ENCODE results near the gene BNIP3. TPM values are rescaled to one million over a fixed set of nuclear protein-coding genes. Genes with fewer than 3 reads are reported as not detected.
"Not testable (repeated sequence)": the region's sequence is repeated elsewhere in the genome, so short reads cannot be mapped to it uniquely, and the experiment has no call there.

Gene BNIP3
- total RNA-seq, 2 experiments from 2014 or later = 200 to 256 TPM

DNA sequence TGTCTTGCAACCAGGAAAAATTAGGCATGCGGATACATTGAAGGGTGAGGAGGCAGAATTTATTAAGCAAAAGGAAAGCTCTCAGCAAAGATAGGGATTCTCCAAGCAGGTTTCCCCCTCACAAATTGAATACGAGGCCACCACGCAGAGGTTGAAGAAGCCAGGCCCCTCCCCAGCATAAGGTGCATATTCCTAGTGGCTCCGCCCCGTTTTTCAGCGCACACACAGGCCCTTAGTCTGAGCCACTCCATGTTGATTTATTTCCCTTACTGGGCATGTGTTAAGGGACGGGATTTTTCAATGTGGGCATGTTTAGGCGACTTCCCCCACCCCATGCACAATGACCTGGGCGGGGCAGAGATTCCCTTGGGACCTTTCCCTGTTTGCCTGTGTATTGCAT, 56.0 kb downstream of the BNIP3 start:
- CTCF ChIA-PET = interaction anchor here (0.8 to 1.7 kb wide), 2 partner anchors 18 to 26 kb away, joined by 3 to 5 read pairs; no protein-coding TSS in a partner anchor
- Mint-ChIP-seq H3K36me3 (ENCODE audit: low read depth) (peaks cover 45% of the 10 kb centered on the region), H3K4me1 (peaks cover 82% of the 10 kb centered on the region), H3K9me3 (ENCODE audit: low read depth) (peaks cover 14% of the 10 kb centered on the region), H3K27me3 (no peaks in the 10 kb centered on the region), H3K27ac (no peak overlapping the region), H3K4me3 (no peak overlapping the region)
- DNase-seq = no peak
- POLR2A ChIA-PET = no interaction called here
- no peak for ATAC-seq
- intact Hi-C loops (cut with DNase I, micrococcal nuclease) = loop anchor here in 1 of 2 experiments (5.0 kb wide), 2 partner anchors 38 to 57 kb away; partner anchors contain the start of gene BNIP3

DNA sequence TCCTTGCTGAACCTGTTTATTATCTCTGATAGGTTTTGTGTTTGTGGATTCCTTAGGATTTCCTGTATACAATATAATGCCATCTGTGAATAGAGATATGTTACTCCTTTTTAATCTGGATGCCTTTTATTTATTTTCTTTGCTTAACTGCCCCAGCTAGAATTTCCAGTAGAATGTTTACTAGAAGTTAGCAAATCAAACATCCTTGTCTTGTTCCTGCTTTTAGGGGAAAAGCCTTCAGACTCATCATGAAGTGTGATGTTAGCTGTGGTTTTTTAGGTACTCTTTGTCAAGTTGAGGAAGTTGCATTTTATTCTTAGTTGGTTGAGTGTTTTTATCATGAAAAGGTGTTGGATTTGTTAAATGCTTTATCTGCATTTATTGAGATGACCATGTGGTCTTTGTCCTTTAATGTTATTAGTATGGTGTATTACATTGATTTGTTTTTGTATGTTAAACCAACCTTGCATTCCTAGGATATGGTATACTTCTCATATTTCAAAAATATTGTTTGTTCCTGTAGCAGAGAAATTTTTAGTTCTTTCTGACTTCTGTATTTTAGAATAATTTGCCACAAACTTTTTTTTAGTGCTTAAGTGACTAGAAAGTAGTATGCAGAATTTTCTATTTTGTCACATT, 56.6 kb downstream of the BNIP3 start:
- intact Hi-C loops (cut with DNase I, micrococcal nuclease) = loop anchor here in 1 of 2 experiments (5.0 kb wide), 2 partner anchors 38 to 57 kb away; partner anchors contain the start of gene BNIP3
- Mint-ChIP-seq H3K36me3 (ENCODE audit: low read depth) (peaks cover 48% of the 10 kb centered on the region), H3K27me3 (no peaks in the 10 kb centered on the region), H3K4me1 (peaks cover 80% of the 10 kb centered on the region), H3K27ac (no peak overlapping the region), H3K9me3 (ENCODE audit: low read depth) (peaks cover 17% of the 10 kb centered on the region), H3K4me3 (no peak overlapping the region)
- no peak for ATAC-seq
- ChIA-PET CTCF (interaction anchor here (0.8 to 1.0 kb wide), 2 partner anchors 19 to 25 kb away, joined by 3 read pairs; no protein-coding TSS in a partner anchor), POLR2A (no interaction called here)
- DNase-seq = no peak

DNA sequence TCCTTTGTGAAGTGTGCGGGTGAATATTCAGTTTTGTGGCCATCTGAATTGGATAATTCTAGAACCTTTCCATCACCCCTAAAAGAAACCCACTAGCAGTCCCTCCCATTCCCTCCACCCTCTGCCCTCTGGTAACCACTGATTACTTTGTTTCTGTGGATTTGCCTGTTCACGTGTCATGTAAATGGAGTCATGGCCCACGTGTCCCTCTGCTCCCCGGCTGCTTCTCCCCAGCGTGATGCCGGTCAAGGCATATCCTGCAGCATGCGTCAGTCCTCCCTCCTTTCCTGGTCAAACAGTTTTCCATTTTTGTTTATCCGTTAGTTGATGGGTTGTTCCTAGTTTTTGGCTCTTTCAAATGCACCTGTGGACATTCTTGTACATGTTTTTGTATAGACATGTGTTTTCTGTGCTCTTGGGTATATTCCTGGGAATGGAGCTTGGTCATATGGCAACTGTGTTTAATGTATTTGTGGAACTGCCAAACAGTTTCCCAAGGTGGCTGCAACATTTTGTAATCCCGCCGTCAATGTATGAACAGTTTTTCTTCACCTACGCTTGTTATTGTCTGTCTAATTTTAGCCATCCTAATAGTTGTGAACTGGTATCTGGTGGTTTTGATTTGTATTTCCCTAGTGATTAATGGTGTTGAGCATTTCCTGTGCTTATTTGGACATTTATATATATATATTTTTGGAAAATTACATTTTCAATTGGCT, 58.5 kb downstream of the BNIP3 start:
- Mint-ChIP-seq H3K27me3 (no peaks in the 10 kb centered on the region), H3K27ac (no peak overlapping the region), H3K4me3 (no peak overlapping the region), H3K36me3 (ENCODE audit: low read depth) (peaks cover 56% of the 10 kb centered on the region), H3K4me1 (peaks cover 72% of the 10 kb centered on the region), H3K9me3 (ENCODE audit: low read depth) (peaks cover 28% of the 10 kb centered on the region)
- intact Hi-C loops (cut with DNase I, micrococcal nuclease) = no loop called here
- ChIA-PET POLR2A (no interaction called here), CTCF (interaction anchor here (1.1 kb wide), 1 partner anchor 13 kb away, joined by 3 read pairs; no protein-coding TSS in a partner anchor)
- DNase-seq = no peak
- no peak for ATAC-seq

DNA sequence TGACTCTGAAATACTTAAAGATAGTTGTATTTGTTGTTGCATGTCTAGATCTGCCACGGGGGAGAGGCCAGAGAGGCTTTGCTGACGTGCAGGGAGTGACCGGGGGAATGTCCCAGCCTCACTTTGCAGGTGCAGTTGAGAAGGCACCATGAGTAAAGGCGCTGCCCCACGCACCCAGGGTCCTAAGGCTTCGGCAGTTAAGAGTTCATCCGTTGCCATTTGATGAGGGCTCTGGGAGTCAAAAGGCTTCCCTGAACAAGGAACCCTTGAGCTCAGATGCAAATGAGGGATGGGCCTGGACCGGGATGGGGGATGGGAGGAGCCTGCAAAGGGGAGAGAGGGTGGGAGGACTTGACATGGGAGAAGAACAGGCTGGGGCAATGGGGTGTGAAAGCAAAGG, 60.5 kb downstream of the BNIP3 start:
- H3K36me3 Mint-ChIP-seq (ENCODE audit: low read depth) = peaks cover 61% of the 10 kb centered on the region
- POLR2A ChIA-PET = no interaction called here
- intact Hi-C loops (cut with DNase I, micrococcal nuclease) = no loop called here
- DNase-seq = no peak
- H3K27ac Mint-ChIP-seq = peak overlapping the region; percentile 49
- peaks cover 42% of the 10 kb centered on the region for H3K9me3 Mint-ChIP-seq (ENCODE audit: low read depth)
- ATAC-seq = no peak
- no peaks in the 10 kb centered on the region for H3K27me3 Mint-ChIP-seq
- H3K4me3 Mint-ChIP-seq = no peak overlapping the region
- H3K4me1 Mint-ChIP-seq = peaks cover 68% of the 10 kb centered on the region
- CTCF ChIA-PET = no interaction called here

DNA sequence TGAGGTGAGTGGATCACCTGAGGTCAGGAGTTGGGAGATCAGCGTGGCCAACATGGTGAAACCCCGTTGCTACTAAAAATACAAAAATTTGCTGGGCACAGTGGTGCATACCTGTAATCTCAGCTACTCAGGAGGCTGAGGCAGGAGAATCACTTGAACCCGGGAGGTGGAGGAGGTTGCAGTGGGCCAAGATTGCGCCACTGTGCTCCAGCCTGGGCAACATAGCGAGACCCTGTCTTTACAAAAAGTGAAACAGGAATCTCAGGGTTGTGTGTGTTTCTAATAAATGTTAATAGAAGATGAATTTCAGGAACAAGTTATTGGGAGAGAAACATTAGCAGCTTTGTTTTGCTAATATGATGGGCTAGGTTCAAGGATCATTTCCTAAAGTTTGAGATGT, 61.0 kb downstream of the BNIP3 start:
- Mint-ChIP-seq H3K36me3 (ENCODE audit: low read depth) (peaks cover 63% of the 10 kb centered on the region), H3K9me3 (ENCODE audit: low read depth) (peaks cover 42% of the 10 kb centered on the region), H3K4me1 (peaks cover 71% of the 10 kb centered on the region), H3K27ac (peak overlapping the region; percentile 90), H3K4me3 (no peak overlapping the region), H3K27me3 (no peaks in the 10 kb centered on the region)
- intact Hi-C loops (cut with DNase I, micrococcal nuclease) = no loop called here
- ATAC-seq (no peak), DNase-seq (no peak)
- ChIA-PET POLR2A (no interaction called here), CTCF (no interaction called here)

DNA sequence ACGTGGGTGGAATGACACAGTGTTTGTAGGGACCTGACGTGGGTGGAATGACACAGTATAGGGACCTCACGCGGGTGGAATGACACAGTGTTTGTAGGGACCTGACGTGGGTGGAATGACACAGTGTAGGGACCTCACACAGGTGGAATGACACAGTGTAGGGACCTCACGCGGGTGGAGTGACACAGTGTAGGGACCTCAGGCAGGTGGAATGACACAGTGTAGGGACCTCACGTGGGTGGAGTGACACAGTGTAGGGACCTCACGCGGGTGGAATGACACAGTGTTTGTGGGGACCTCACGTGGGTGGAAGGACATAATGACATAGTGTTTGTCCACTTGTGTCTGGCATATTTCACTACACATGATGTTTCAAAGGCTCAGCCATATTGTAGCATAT, 61.6 kb downstream of the BNIP3 start:
- ChIA-PET POLR2A (no interaction called here), CTCF (no interaction called here)
- no peak overlapping the region for H3K4me3 Mint-ChIP-seq

DNA sequence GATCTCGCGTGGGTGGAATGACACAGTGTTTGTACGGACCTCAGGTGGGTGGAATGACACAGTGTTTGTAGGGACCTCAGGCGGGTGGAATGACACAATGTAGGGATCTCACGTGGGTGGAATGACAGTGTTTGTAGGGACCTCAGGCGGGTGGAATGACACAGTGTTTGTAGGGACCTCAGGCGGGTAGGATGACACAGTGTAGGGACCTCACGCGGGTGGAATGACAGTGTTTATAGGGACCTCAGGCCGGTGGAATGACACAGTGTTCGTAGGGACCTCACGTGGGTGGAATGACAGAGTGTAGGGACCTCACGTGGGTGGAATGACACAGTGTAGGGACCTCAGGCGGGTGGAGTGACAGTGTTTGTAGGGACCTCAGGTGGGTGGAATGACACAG, 62.3 kb downstream of the BNIP3 start:
- Mint-ChIP-seq H3K27ac (peak overlapping the region; percentile 90), H3K36me3 (ENCODE audit: low read depth) (peaks cover 58% of the 10 kb centered on the region), H3K9me3 (ENCODE audit: low read depth) (peaks cover 32% of the 10 kb centered on the region), H3K4me1 (peaks cover 71% of the 10 kb centered on the region)
- ATAC-seq; DNase-seq; intact Hi-C loops (cut with DNase I, micrococcal nuclease); H3K27me3 Mint-ChIP-seq; H3K4me3 Mint-ChIP-seq; CTCF ChIA-PET; POLR2A ChIA-PET: not testable (repeated sequence)

More for the DNA sequence above, 61.6 kb downstream of the BNIP3 start:
- Mint-ChIP-seq H3K27me3 (no peaks in the 10 kb centered on the region), H3K27ac (peak overlapping the region; percentile 90), H3K9me3 (ENCODE audit: low read depth) (peaks cover 37% of the 10 kb centered on the region), H3K4me1 (peaks cover 70% of the 10 kb centered on the region), H3K36me3 (ENCODE audit: low read depth) (peaks cover 62% of the 10 kb centered on the region)
- ATAC-seq = no peak
- intact Hi-C loops (cut with DNase I, micrococcal nuclease) = no loop called here
- peak; percentile 42 for DNase-seq

Other genes starting within 250 kb of the BNIP3 start
- 10 to 100 TPM; 30.0 to 39.3 TPM for gene PPP2R2D, start 80.9 kb downstream of the BNIP3 start, total RNA-seq
- under 1 TPM; 0.34 to 0.35 TPM for gene JAKMIP3, start 84.0 kb upstream of the BNIP3 start, total RNA-seq
- gene DPYSL4, start 205.0 kb upstream of the BNIP3 start, total RNA-seq = 10 to 100 TPM; 15.0 to 15.2 TPM

All from activated CD4-positive, alpha-beta T cell treated with anti-CD3 and anti-CD28 coated beads for 36 hours (primary cell).